Osteocyte (in vitro differentiated cells): ENCODE data around the gene CFAP90. TPM values are rescaled to one million over a fixed set of nuclear protein-coding genes. Genes with fewer than 3 reads are reported as not detected.

ENCODE experiments used
- DNase-seq: peaks from one replicate; pipeline ENCODE4 v3.0.0; 2021; ENCODE audit warnings: mixed read lengths; ENCODE audit not compliant: unreplicated experiment; ENCODE audit errors: extremely low spot score
- H3K27ac Mint-ChIP-seq: one replicate; pipeline ENCODE4 v1.8.0; 2021; ENCODE audit warnings: mild to moderate bottlenecking, mixed read lengths; ENCODE audit not compliant: unreplicated experiment
- H3K27me3 Mint-ChIP-seq: one replicate; pipeline ENCODE4 v1.8.0; 2021; ENCODE audit warnings: mixed read lengths; ENCODE audit not compliant: unreplicated experiment
- H3K36me3 Mint-ChIP-seq: one replicate; pipeline ENCODE4 v1.8.0; 2021; ENCODE audit warnings: mixed read lengths; ENCODE audit not compliant: unreplicated experiment
- H3K4me1 Mint-ChIP-seq: one replicate; pipeline ENCODE4 v1.8.0; 2021; ENCODE audit warnings: mixed read lengths; ENCODE audit not compliant: unreplicated experiment
- H3K4me3 Mint-ChIP-seq: one replicate; pipeline ENCODE4 v1.8.0; 2021; ENCODE audit warnings: mild to moderate bottlenecking, moderate library complexity, mixed read lengths; ENCODE audit not compliant: unreplicated experiment
- H3K9me3 Mint-ChIP-seq: one replicate; pipeline ENCODE4 v1.8.0; 2021; ENCODE audit warnings: mixed read lengths; ENCODE audit not compliant: unreplicated experiment
- CTCF ChIP-seq: fragments of 200-600 bp; sonication (generic); IDR thresholded peaks from 2 replicates; pipeline ENCODE4 v1.5.0; 2021; ENCODE audit warnings: antibody characterized with exemption, mild to moderate bottlenecking, moderate library complexity
- total RNA-seq: library from RNA; stranded (reverse); gene quantifications from 2 replicates; pipeline ENCODE4 v1.2.1, GENCODE V29; 2021

CFAP90 gene
- total RNA-seq, 1 donor from 2014 or later, result not detected

GRCh38 chr5:7811715-7812114 lies 39.2 kb downstream of the CFAP90 start:
- Mint-ChIP-seq H3K9me3 (no peaks in the 10 kb centered on the region), H3K4me1 (peaks cover 2% of the 10 kb centered on the region), H3K27ac (no peak overlapping the region), H3K27me3 (peaks cover 32% of the 10 kb centered on the region), H3K4me3 (no peak overlapping the region), H3K36me3 (no peaks in the 10 kb centered on the region)
- no peak for TF ChIP-seq CTCF
- no peak for DNase-seq

GRCh38 chr5:7808998-7809397 lies 41.9 kb downstream of the CFAP90 start:
- no peaks in the 10 kb centered on the region for H3K9me3 Mint-ChIP-seq
- TF ChIP-seq CTCF, result no peak
- H3K4me3 Mint-ChIP-seq, result no peak overlapping the region
- no peaks in the 10 kb centered on the region for H3K36me3 Mint-ChIP-seq
- no peaks in the 10 kb centered on the region for H3K4me1 Mint-ChIP-seq
- H3K27me3 Mint-ChIP-seq, result peaks cover 24% of the 10 kb centered on the region
- DNase-seq, result no peak
- no peak overlapping the region for H3K27ac Mint-ChIP-seq

- Mint-ChIP-seq H3K36me3 (no peaks in the 10 kb centered on the region), H3K27me3 (peaks cover 10% of the 10 kb centered on the region), H3K27ac (no peak overlapping the region), H3K9me3 (no peaks in the 10 kb centered on the region), H3K4me1 (no peaks in the 10 kb centered on the region), H3K4me3 (no peak overlapping the region)
- DNase-seq, result no peak
- TF ChIP-seq CTCF, result no peak
Measured at GRCh38 chr5:7805379-7805778, 45.6 kb downstream of the CFAP90 start.

DNA sequence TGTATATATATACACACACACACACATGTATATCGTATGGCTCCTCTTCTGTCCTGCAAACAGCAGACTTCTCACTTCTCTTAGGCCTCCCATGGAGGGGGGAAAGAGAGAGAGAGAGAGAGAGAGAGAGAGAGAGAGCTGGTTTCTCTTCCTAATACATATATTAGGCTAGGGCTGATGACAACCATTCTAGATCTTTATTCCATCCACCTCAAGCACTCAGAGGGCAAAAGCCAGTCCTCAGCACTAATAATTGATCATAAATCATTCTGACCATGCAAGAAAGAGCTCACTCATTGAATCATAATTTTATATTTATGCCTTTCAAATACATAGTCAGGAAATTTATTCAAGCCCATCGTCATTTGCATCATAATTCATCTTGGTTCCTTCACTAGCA lies 47.0 kb downstream of the CFAP90 start:
- Mint-ChIP-seq H3K36me3 (no peaks in the 10 kb centered on the region), H3K27ac (no peak overlapping the region)
- no peak for DNase-seq

GRCh38 chr5:7802855-7803254 lies 48.1 kb downstream of the CFAP90 start:
- H3K36me3 Mint-ChIP-seq, result no peaks in the 10 kb centered on the region
- H3K9me3 Mint-ChIP-seq, result no peaks in the 10 kb centered on the region
- DNase-seq, result no peak
- H3K27me3 Mint-ChIP-seq, result peaks cover 6% of the 10 kb centered on the region
- no peaks in the 10 kb centered on the region for H3K4me1 Mint-ChIP-seq
- no peak for TF ChIP-seq CTCF
- H3K27ac Mint-ChIP-seq, result no peak overlapping the region
- H3K4me3 Mint-ChIP-seq, result no peak overlapping the region

More for the DNA sequence above, 47.0 kb downstream of the CFAP90 start:
- H3K4me1 Mint-ChIP-seq, result no peaks in the 10 kb centered on the region
- no peak overlapping the region for H3K4me3 Mint-ChIP-seq
- no peaks in the 10 kb centered on the region for H3K9me3 Mint-ChIP-seq
- H3K27me3 Mint-ChIP-seq, result peaks cover 9% of the 10 kb centered on the region
- TF ChIP-seq CTCF, result no peak
